Astrocyte of the spinal cord (primary cell): ENCODE measurements around the gene SRGAP1.
A peak's percentile ranks its signal among the peaks of the same experiment; 100 is the strongest.

ENCODE experiments used
- DNase-seq: peaks from one replicate; pipeline ENCODE4 v3.0.0; 2011; ENCODE audit warnings: low read depth, low spot score
- H3K4me3 ChIP-seq: 2 replicates; pipeline ENCODE4 v1.5.1; 2011; ENCODE audit warnings: low read depth, mild to moderate bottlenecking, low read length, moderate library complexity
- in situ Hi-C: cut with HindIII; loops from 2 replicates; pipeline ENCODE4 v1.10.0; 2017; ENCODE audit warnings: low sequenced_read_pairs
- TF ChIP-seq, protein P1 (sequence below): IDR thresholded peaks from 2 replicates; pipeline ENCODE4 v1.5.1; 2012; ENCODE audit warnings: low read depth, mild to moderate bottlenecking, low read length, inconsistent platforms

SRGAP1 gene

DNA sequence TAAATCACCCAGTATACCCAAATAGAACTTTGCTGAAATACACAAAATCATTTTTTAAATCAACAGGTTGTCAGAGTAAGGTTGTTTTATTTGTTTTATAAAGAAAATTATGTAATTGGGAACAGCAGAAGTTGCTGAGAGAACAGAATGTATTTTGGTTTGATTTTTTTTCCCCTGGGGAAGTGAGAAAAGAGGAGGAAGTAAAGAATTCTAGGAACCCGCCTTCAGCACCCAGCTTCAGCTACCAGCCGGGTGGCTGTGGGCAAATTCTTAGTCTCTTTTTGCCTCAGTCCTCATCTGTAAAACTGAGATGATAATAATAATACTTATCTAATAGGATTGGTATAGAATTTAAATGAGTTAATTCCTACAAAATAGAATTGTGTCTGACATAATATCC is 119.4 kb downstream of the SRGAP1 start:
- TF ChIP-seq, protein P1, sequence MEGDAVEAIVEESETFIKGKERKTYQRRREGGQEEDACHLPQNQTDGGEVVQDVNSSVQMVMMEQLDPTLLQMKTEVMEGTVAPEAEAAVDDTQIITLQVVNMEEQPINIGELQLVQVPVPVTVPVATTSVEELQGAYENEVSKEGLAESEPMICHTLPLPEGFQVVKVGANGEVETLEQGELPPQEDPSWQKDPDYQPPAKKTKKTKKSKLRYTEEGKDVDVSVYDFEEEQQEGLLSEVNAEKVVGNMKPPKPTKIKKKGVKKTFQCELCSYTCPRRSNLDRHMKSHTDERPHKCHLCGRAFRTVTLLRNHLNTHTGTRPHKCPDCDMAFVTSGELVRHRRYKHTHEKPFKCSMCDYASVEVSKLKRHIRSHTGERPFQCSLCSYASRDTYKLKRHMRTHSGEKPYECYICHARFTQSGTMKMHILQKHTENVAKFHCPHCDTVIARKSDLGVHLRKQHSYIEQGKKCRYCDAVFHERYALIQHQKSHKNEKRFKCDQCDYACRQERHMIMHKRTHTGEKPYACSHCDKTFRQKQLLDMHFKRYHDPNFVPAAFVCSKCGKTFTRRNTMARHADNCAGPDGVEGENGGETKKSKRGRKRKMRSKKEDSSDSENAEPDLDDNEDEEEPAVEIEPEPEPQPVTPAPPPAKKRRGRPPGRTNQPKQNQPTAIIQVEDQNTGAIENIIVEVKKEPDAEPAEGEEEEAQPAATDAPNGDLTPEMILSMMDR: no peak

DNA sequence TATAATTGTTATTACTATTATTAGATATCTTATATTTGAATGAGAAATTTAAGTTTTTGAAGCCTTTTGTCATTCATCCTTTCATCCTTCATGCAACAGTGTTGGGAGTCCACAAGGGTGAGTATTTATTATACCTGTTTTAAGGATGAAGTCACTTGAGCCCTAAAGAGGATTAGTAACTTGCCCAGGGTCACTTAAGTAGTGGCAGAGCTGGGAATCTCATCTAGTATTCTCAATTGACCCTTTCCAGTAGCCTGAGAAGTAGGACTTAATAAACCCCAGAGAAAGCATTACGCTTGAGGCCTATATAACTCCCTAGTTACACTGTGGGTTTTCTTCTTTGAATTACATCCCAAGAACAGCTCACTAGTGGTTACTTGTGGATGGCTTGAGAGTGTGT is 119.8 kb downstream of the SRGAP1 start:
- in situ Hi-C loops: no loop called here
- no peak for DNase-seq
- H3K4me3 ChIP-seq: no peak overlapping the region
- TF ChIP-seq, protein P1: no peak

More for the DNA sequence above, 119.4 kb downstream of the SRGAP1 start:
- DNase-seq: no peak
- in situ Hi-C loops: no loop called here
- H3K4me3 ChIP-seq: no peak overlapping the region

DNA sequence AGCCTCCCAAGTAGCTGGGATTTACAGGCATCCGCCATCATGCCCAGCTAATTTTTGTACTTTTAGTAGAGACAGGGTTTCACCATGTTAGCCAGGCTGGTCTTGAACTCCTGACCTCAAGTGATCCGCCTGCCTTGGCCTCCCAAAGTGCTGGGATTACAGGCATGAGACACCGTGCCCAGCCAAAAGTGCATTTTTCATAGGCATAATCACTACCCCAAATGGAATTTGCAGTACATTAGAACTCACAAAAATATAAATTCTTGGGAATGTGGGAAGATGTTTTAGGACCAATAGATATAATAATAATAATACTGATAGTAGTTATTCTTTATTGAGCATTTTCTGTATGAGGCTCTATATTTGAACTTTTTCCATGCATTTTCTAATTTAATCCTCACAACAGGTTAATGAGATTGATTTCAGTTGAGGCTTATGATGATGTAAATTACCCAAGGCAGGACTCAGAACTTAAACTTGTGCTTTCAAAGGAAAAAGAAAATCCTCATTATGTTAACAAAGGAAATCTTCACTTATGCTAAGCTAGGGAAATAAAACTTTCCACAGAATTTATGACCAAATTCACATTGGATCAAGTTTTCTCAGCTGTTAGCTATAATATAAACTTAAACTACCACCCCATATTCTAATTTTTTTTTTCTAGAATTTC is 121.6 kb downstream of the SRGAP1 start:
- no peak overlapping the region for H3K4me3 ChIP-seq
- DNase-seq: no peak
- in situ Hi-C loops: no loop called here
- TF ChIP-seq, protein P1: no peak

GRCh38 chr12:63966606-63966975 is 122.1 kb downstream of the SRGAP1 start:
- in situ Hi-C loops: no loop called here
- no peak for DNase-seq
- TF ChIP-seq, protein P1: no peak
- H3K4me3 ChIP-seq: no peak overlapping the region

DNA sequence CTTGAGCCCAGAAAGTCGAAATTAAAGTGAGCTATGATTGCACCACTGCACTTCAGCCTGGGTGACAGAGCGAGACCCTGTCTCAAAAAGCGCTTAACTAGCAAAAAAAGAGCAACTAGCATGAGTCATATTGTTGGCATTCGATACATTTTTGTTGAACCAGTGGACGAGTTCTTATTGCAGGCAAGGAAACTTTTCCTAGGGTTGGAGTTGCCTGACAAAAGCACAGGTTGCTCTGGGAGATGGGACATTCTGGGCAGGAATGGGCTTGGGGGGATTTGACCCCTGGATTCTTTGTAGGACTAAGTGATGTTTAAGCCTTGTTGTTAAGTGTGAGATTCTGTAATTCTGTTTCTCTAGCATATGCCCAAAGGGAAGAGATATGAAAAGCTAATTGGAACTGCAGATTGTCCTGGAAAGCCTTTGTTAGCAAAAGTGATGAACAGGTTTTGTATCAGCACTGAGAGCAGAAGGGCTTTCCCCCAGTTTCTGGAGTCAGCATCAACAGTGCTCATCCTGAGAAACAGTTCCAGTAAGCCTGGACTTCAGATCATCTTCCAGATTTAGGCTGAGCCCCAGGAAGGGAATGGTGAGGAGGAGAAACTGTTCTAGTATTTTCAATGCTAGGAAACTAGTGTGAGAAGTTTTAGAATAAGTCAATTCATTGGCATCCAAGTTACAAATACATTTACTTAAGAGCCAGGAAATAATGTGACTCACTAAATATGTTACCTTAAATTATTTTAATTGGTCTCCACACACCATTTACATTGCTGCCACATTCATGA is 123.1 kb downstream of the SRGAP1 start:
- no peak overlapping the region for H3K4me3 ChIP-seq
- TF ChIP-seq, protein P1: no peak
- in situ Hi-C loops: no loop called here
- peak; percentile 60 for DNase-seq

DNA sequence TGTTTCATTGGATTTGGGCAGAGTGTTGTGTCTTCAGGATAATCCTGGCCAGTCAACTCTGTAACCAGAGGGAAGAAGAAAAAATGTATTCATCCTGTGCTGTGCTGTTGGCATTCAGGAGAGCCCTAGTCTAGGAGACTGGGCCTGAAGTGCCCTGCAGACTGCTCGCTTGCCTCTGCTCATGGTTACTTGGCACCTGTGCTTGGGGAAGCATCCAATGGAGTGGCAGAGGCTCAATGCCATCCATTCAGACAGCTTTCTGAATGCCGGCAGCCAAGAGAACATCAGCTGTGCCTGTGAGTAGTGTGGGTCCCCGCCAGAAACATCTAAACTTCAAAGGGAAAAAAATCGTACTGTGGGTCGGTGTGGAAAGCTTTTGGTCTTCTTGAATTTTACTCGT is 124.2 kb downstream of the SRGAP1 start:
- DNase-seq: no peak
- in situ Hi-C loops: no loop called here
- H3K4me3 ChIP-seq: no peak overlapping the region
- TF ChIP-seq, protein P1: no peak
